Activated T-cell treated with anti-CD3 and anti-CD28 coated beads, Interleukin-2, amount 50 U/mL, for 24 hours (primary cell): ENCODE measurements around the gene PPP1R12A.
A peak's percentile ranks its signal among the peaks of the same experiment; 100 is the strongest.
"Not testable (repeated sequence)": the region's sequence is repeated elsewhere in the genome, so short reads cannot be mapped to it uniquely, and the experiment has no call there.

Experiments used
- DNase-seq: peaks from one replicate; pipeline ENCODE4 v3.0.0-alpha.2; 2020
- H3K27ac Mint-ChIP-seq: 2 replicates; pipeline ENCODE4 v1.8.0; 2020; ENCODE audit warnings: mild to moderate bottlenecking, mixed read lengths
- H3K27me3 Mint-ChIP-seq: 2 replicates; pipeline ENCODE4 v1.8.0; 2020; ENCODE audit warnings: mixed read lengths
- H3K36me3 Mint-ChIP-seq: 2 replicates; pipeline ENCODE4 v1.8.0; 2020; ENCODE audit warnings: low read depth, mixed read lengths
- H3K4me1 Mint-ChIP-seq: 2 replicates; pipeline ENCODE4 v1.8.0; 2020; ENCODE audit warnings: low read depth, mixed read lengths
- H3K4me3 Mint-ChIP-seq: 2 replicates; pipeline ENCODE4 v1.8.0; 2020; ENCODE audit warnings: mild to moderate bottlenecking, moderate library complexity, mixed read lengths
- H3K9me3 Mint-ChIP-seq: 2 replicates; pipeline ENCODE4 v1.8.0; 2020; ENCODE audit warnings: mixed read lengths

Gene PPP1R12A

GRCh38 chr12:79949098-79949497 lies 14.2 kb upstream of the PPP1R12A start:
- Mint-ChIP-seq H3K4me3 (no peak overlapping the region), H3K27me3 (peaks cover 3% of the 10 kb centered on the region), H3K9me3 (no peaks in the 10 kb centered on the region), H3K36me3 (no peaks in the 10 kb centered on the region), H3K4me1 (no peaks in the 10 kb centered on the region), H3K27ac (no peak overlapping the region)
- no peak for DNase-seq

DNA sequence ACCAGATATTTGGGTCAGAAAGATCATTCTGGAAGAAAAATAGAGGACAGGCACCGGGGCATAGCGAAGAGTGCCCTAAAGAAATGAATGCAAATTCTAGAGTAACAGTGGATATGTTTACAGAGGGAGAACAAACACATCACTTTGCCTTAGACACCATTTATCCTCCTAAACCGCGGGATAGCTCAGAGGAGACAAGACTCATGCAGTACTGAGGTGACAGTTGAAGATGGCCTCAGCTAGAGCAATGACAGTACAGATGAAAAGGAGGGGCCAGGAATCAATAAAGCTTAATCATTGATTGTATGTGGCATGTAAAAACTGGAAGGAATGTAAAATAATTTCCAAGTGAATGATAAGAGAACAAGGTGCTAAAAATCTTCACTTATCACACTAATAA lies 10.5 kb upstream of the PPP1R12A start:
- Mint-ChIP-seq H3K36me3 (no peaks in the 10 kb centered on the region), H3K27ac (no peak overlapping the region), H3K4me3 (no peak overlapping the region), H3K27me3 (no peaks in the 10 kb centered on the region), H3K4me1 (no peaks in the 10 kb centered on the region), H3K9me3 (no peaks in the 10 kb centered on the region)
- no peak for DNase-seq

- Mint-ChIP-seq H3K4me3 (no peak overlapping the region), H3K4me1 (no peaks in the 10 kb centered on the region), H3K36me3 (no peaks in the 10 kb centered on the region), H3K9me3 (no peaks in the 10 kb centered on the region), H3K27ac (no peak overlapping the region), H3K27me3 (no peaks in the 10 kb centered on the region)
- DNase-seq = no peak
These were observed 9.7 kb upstream of the PPP1R12A start for GRCh38 chr12:79944565-79944964.

GRCh38 chr12:79942846-79943245 lies 7.9 kb upstream of the PPP1R12A start:
- not testable (repeated sequence) for H3K36me3 Mint-ChIP-seq, H3K27ac Mint-ChIP-seq, H3K4me1 Mint-ChIP-seq, H3K9me3 Mint-ChIP-seq, H3K4me3 Mint-ChIP-seq, DNase-seq, H3K27me3 Mint-ChIP-seq

DNA sequence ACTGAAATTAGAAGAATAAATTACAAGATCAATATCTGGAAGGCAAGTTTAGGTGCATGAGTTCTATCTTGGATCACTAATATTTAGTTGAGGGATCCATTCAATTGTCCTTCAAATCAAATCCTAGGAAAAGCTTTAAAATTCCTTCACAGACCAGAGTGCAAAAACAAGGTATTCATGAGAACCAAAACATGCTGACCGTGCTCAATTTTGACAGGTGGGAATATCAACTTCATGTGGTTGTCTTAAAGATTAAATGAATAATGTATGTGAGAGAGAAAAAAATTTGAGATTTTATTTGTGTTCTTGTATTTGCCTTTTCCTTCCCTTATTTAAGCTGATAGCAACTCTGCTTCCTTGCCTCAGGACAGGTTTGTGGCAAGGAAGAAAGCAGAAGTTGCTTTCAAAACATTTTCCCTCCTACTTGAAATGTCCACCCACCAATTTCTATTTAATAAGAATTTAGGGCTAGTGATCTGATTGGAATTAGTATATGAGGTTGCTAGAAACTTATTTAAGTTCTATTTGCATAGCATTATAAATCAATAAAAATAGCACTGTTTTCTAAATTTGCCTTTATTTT lies 4.9 kb upstream of the PPP1R12A start:
- H3K4me1 Mint-ChIP-seq = peaks cover 13% of the 10 kb centered on the region
- H3K27me3 Mint-ChIP-seq = no peaks in the 10 kb centered on the region
- H3K27ac Mint-ChIP-seq = no peak overlapping the region
- H3K36me3 Mint-ChIP-seq = peaks cover 9% of the 10 kb centered on the region
- no peak overlapping the region for H3K4me3 Mint-ChIP-seq
- no peaks in the 10 kb centered on the region for H3K9me3 Mint-ChIP-seq
- DNase-seq = no peak

DNA sequence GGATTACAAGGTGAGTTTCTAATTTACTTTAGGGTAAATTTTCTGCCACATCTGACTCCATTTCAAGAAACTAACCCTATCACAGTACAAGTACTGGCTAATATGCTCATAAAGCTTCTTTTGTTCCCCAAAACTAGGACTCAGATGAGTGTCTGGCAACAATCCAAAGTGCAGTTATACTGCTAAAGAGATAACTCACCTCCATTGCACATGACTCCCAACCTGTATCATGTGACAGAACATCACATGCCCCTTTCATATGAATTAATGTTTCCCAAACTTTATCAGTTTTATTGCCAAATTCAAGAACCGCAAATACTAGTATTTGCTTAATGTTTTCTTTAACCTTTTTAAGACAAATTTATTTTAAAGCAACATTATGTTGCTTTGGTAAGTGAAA lies 3.9 kb upstream of the PPP1R12A start:
- H3K27ac Mint-ChIP-seq = no peak overlapping the region
- H3K4me3 Mint-ChIP-seq = no peak overlapping the region
- H3K4me1 Mint-ChIP-seq = peaks cover 13% of the 10 kb centered on the region
- H3K27me3 Mint-ChIP-seq = no peaks in the 10 kb centered on the region
- no peak for DNase-seq
- H3K36me3 Mint-ChIP-seq = peaks cover 19% of the 10 kb centered on the region
- H3K9me3 Mint-ChIP-seq = no peaks in the 10 kb centered on the region

- no peak for DNase-seq
- H3K36me3 Mint-ChIP-seq = peaks cover 25% of the 10 kb centered on the region
- no peak overlapping the region for H3K27ac Mint-ChIP-seq
- H3K4me3 Mint-ChIP-seq = peak overlapping the region; percentile 97
- no peaks in the 10 kb centered on the region for H3K27me3 Mint-ChIP-seq
- H3K4me1 Mint-ChIP-seq = peaks cover 30% of the 10 kb centered on the region
- H3K9me3 Mint-ChIP-seq = no peaks in the 10 kb centered on the region
These were observed 1.8 kb upstream of the PPP1R12A start for GRCh38 chr12:79936670-79937069.

- Mint-ChIP-seq H3K27me3 (no peaks in the 10 kb centered on the region), H3K4me3 (peak overlapping the region; percentile 97), H3K9me3 (no peaks in the 10 kb centered on the region), H3K36me3 (peaks cover 25% of the 10 kb centered on the region), H3K27ac (peak overlapping the region; percentile 99), H3K4me1 (peaks cover 33% of the 10 kb centered on the region)
- DNase-seq = no peak
These were observed 888 bp upstream of the PPP1R12A start for GRCh38 chr12:79935624-79936345.

- peak; percentile 75 for DNase-seq
- Mint-ChIP-seq H3K4me3 (peak overlapping the region; percentile 97), H3K9me3 (no peaks in the 10 kb centered on the region), H3K36me3 (peaks cover 27% of the 10 kb centered on the region), H3K4me1 (peaks cover 41% of the 10 kb centered on the region), H3K27me3 (no peaks in the 10 kb centered on the region), H3K27ac (peak overlapping the region; percentile 99)
These were observed 446 bp downstream of the PPP1R12A start for GRCh38 chr12:79934281-79935020.

GRCh38 chr12:79933532-79934264 lies 1.2 kb downstream of the PPP1R12A start:
- Mint-ChIP-seq H3K36me3 (peaks cover 27% of the 10 kb centered on the region), H3K27me3 (no peaks in the 10 kb centered on the region), H3K27ac (peak overlapping the region; percentile 99), H3K4me1 (peaks cover 47% of the 10 kb centered on the region), H3K9me3 (no peaks in the 10 kb centered on the region), H3K4me3 (peak overlapping the region; percentile 97)
- no peak for DNase-seq

- Mint-ChIP-seq H3K4me1 (peaks cover 54% of the 10 kb centered on the region), H3K36me3 (peaks cover 27% of the 10 kb centered on the region), H3K27ac (peak overlapping the region; percentile 99), H3K27me3 (no peaks in the 10 kb centered on the region), H3K9me3 (no peaks in the 10 kb centered on the region), H3K4me3 (peak overlapping the region; percentile 97)
- no peak for DNase-seq
These were observed 1.9 kb downstream of the PPP1R12A start for GRCh38 chr12:79933043-79933442.

GRCh38 chr12:79932357-79932756 lies 2.5 kb downstream of the PPP1R12A start:
- peaks cover 27% of the 10 kb centered on the region for H3K36me3 Mint-ChIP-seq
- H3K27ac Mint-ChIP-seq = peak overlapping the region; percentile 67
- no peaks in the 10 kb centered on the region for H3K27me3 Mint-ChIP-seq
- peaks cover 59% of the 10 kb centered on the region for H3K4me1 Mint-ChIP-seq
- no peak for DNase-seq
- H3K9me3 Mint-ChIP-seq = no peaks in the 10 kb centered on the region
- H3K4me3 Mint-ChIP-seq = peak overlapping the region; percentile 97

- Mint-ChIP-seq H3K27ac (peak overlapping the region; percentile 83), H3K27me3 (no peaks in the 10 kb centered on the region), H3K4me1 (peaks cover 66% of the 10 kb centered on the region), H3K4me3 (no peak overlapping the region), H3K36me3 (peaks cover 11% of the 10 kb centered on the region), H3K9me3 (no peaks in the 10 kb centered on the region)
- DNase-seq = no peak
These were observed 5.8 kb downstream of the PPP1R12A start for GRCh38 chr12:79929065-79929464.

DNA sequence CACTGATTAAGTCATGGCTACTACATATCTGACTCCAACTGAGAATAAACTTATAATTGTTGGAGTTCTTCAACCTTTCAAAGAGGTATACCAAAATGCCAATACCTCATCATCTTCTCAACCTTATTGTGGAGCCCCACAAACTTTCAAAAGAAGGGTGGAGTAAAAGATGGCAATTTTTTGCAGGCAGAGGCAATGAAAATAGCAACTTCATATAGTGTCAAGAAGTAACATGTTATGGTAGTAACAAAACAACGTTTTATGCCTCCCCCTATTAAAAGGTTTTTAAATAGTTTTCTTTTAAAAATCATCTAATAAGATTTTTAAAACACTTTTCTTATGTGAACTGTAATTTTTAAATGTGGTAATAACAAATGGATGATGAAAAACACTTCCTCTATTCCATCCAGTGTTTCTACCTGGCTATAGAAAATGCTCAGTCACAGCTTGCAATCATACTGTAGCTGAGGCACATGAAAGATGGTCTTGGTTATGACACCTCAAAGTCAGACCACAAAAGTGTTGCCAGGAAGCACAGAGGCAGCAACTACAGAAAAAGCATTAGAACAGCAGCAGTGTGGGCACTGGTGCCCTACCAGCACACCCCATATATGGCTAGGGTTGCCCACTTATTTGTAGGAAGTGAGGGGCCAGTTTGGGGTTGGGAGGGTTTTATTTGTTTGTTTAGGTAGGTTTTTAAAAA lies 7.0 kb downstream of the PPP1R12A start:
- Mint-ChIP-seq H3K9me3 (no peaks in the 10 kb centered on the region), H3K4me3 (no peak overlapping the region), H3K36me3 (peaks cover 4% of the 10 kb centered on the region), H3K27ac (peak overlapping the region; percentile 83), H3K4me1 (peaks cover 61% of the 10 kb centered on the region), H3K27me3 (no peaks in the 10 kb centered on the region)
- DNase-seq = peak; percentile 39
